Cerebellar cortex (tissue), 1 donor: ENCODE data around the gene NECTIN2.

Experiments used
- DNase-seq: peaks from one replicate; pipeline ENCODE4 v3.0.0-alpha.2; 2015; ENCODE audit warnings: low spot score

Gene NECTIN2

GRCh38 chr19:44845612-44846454 is at the start of gene NECTIN2:
Gene NECTIN2, plus strand, starts transcription at chr19:44846297. Its CDS starts 229 bp downstream, at chr19:44846526.
- DNase-seq = peak; percentile 86

- no peak for DNase-seq
Measured at GRCh38 chr19:44796701-44797115, 49.4 kb upstream of the NECTIN2 start.

- DNase-seq = no peak
Measured at GRCh38 chr19:44799627-44800346, 46.3 kb upstream of the NECTIN2 start.

GRCh38 chr19:44800461-44800860 is 45.6 kb upstream of the NECTIN2 start:
- DNase-seq = peak; percentile 68

- no peak for DNase-seq
Measured at GRCh38 chr19:44803442-44804428, 42.4 kb upstream of the NECTIN2 start.

GRCh38 chr19:44806291-44806690 is 39.8 kb upstream of the NECTIN2 start:
- no peak for DNase-seq

DNA sequence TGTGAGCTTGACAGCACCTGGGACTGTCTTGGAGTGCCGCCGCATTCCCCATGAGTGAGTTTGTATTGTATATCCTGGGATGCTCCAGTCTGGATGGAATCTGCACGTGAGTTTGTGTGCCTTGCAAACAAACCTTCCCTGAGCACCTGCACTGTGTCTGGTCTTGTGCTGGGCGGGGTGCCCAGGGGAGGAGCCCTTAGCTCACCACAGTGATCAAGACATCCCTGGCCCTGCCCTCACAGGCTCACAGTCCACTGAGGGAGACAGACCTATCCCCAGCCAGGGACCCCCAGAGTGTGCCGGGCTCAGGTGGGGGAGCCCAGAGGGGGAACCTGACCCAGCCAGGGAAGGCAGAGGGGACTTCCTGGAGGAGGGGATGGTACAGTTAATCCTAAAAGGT is 38.9 kb upstream of the NECTIN2 start:
- DNase-seq = no peak

- peak; percentile 66 for DNase-seq
Measured at GRCh38 chr19:44807652-44808462, 38.2 kb upstream of the NECTIN2 start.

GRCh38 chr19:44808463-44809371 is 37.4 kb upstream of the NECTIN2 start, which contains the start of gene BCAM:
Gene BCAM, plus strand, starts transcription at chr19:44809103. Its CDS starts 22 bp downstream, at chr19:44809125.
- DNase-seq = peak; percentile 38

GRCh38 chr19:44809577-44810233 is 36.4 kb upstream of the NECTIN2 start:
- DNase-seq = no peak

DNA sequence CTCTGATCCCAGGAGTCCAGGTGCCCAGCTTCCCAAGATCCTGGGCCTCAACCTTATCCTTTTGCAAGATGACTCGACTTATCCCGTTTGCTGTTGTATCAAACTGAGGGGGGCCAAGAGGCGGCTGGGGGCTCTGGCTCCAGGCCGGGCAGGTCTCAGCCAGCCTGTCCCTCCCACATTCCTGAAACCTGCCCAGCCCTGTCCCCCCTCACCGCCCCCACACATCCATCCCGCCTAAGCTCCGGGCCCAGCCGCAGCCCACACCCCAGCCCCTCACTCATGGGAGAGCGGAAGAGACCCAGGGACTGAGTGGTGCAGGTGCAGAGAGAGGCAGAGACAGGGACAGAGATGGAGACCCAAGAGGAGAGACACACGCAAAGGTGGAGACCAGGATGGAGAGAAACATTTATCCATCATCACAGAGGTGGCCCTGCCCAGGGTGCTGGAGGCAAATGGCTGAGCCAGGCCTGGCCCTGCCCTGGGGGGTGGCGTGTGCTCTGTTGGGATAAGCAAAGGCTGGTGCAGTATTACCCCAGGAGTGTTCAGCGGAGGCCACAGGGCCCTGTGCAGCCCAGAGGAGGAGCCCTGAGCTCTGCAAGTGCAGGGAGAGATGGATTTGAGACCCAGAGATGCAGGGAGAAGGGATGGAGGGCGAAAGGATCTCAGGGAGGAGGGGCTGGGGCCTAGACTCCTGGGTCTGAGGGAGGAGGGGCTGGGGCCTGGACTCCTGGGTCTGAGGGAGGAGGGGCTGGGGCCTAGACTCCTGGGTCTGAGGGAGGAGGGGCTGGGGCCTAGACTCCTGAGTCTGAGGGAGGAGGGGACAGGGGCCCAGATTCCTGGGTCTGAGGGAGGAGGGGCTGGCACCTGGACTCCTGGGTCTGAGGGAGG is 35.6 kb upstream of the NECTIN2 start:
- DNase-seq = no peak

- no peak for DNase-seq
Measured at GRCh38 chr19:44811122-44811419, 35.0 kb upstream of the NECTIN2 start.

DNA sequence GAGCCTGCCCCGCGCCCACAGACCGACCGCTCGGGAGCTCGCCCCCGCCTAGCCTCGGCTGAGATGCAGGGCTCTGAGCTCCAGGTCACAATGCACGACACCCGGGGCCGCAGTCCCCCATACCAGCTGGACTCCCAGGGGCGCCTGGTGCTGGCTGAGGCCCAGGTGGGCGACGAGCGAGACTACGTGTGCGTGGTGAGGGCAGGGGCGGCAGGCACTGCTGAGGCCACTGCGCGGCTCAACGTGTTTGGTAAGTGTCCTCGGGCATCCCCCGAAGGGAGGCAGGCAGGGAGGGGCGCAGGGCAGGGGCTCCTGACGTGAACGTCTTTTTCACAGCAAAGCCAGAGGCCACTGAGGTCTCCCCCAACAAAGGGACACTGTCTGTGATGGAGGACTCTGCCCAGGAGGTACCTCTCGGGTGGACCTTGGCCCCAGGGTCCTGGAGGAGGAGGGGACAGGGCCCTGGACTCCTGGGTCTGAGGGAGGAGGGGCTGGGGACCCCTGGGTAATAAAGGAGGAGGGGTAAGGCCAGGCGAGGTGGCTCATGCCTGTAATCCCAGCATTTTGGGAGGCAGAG is 33.9 kb upstream of the NECTIN2 start:
- DNase-seq = no peak

GRCh38 chr19:44813070-44813840 is 32.8 kb upstream of the NECTIN2 start:
- DNase-seq = no peak

DNA sequence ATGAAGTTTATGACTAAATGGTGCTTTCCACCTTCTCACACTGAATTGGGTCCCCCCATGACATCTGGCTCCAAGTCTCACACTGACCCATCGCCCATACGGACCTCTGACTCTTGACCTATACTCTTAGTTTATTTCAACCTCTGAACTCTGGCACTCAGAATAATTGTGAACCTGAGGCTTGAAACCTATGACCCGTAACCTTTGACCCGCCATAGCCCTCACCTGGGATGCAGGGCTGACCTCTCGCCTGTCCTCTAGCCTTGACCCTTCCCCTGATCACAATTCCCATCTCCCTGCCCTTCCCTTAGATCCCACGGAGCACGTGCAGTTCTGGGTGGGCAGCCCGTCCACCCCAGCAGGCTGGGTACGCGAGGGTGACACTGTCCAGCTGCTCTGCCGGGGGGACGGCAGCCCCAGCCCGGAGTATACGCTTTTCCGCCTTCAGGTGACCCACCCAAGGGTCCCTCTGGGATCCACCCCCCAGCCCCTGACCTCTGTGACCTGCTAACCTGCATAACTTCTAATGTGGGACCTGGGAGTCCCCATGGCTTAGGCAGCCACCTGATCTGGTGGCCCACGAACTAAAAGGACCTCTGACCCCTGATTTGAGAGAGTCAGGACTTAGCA is 32.1 kb upstream of the NECTIN2 start:
- DNase-seq = no peak

GRCh38 chr19:44814517-44814916 is 31.6 kb upstream of the NECTIN2 start:
- DNase-seq = no peak

GRCh38 chr19:44816301-44816700 is 29.8 kb upstream of the NECTIN2 start:
- no peak for DNase-seq
